Mucosa of stomach (tissue), 1 donor: ENCODE measurements around the gene FIZ1.

Source experiments
- H3K27me3 ChIP-seq: one replicate; pipeline ENCODE4 v1.7.0; 2013; ENCODE audit warnings: mild to moderate bottlenecking, low read length; ENCODE audit not compliant: control insufficient read depth, insufficient read depth
- H3K36me3 ChIP-seq: one replicate; pipeline ENCODE4 v1.7.0; 2013; ENCODE audit warnings: low read length; ENCODE audit not compliant: control insufficient read depth, insufficient read depth
- H3K4me1 ChIP-seq: one replicate; pipeline ENCODE4 v1.7.0; 2013; ENCODE audit warnings: mild to moderate bottlenecking, low read length; ENCODE audit not compliant: control insufficient read depth, insufficient read depth
- H3K4me3 ChIP-seq: one replicate; pipeline ENCODE4 v1.7.0; 2013; ENCODE audit warnings: low read length
- H3K9ac ChIP-seq: one replicate; pipeline ENCODE4 v1.7.0; 2013; ENCODE audit warnings: mild to moderate bottlenecking, low read length, moderate library complexity
- H3K9me3 ChIP-seq: one replicate; pipeline ENCODE4 v1.7.0; 2013; ENCODE audit warnings: mild to moderate bottlenecking, low read length, moderate library complexity; ENCODE audit not compliant: control insufficient read depth
- donor health status: Pancreatic carcinoma.

FIZ1 gene

GRCh38 chr19:55605637-55606470 lies 6.5 kb upstream of the FIZ1 start, which contains the start of gene ZNF865:
TSS of gene ZNF865 (plus strand) at chr19:55605647. CDS start at chr19:55613619, 7,972 bp downstream.
- H3K9ac ChIP-seq: peak within 1 kb of the TSS; percentile 91
- no peaks in the 10 kb centered on the region for H3K27me3 ChIP-seq
- peak within 1 kb of the TSS; percentile 93 for H3K4me3 ChIP-seq
- H3K4me1 ChIP-seq: peaks cover 22% of the 10 kb centered on the region
- H3K9me3 ChIP-seq: no peaks in the 10 kb centered on the region
- H3K36me3 ChIP-seq: no peaks in the 10 kb centered on the region

GRCh38 chr19:55605207-55605636 lies 5.9 kb upstream of the FIZ1 start:
- Histone ChIP-seq H3K9me3 (no peaks in the 10 kb centered on the region), H3K36me3 (no peaks in the 10 kb centered on the region), H3K9ac (peak overlapping the region; percentile 91), H3K4me1 (peaks cover 25% of the 10 kb centered on the region), H3K27me3 (no peaks in the 10 kb centered on the region), H3K4me3 (no peak overlapping the region)

- peaks cover 25% of the 10 kb centered on the region for H3K4me1 ChIP-seq
- no peaks in the 10 kb centered on the region for H3K27me3 ChIP-seq
- H3K36me3 ChIP-seq: no peaks in the 10 kb centered on the region
- H3K4me3 ChIP-seq: no peak overlapping the region
- no peak overlapping the region for H3K9ac ChIP-seq
- H3K9me3 ChIP-seq: no peaks in the 10 kb centered on the region
Observed at GRCh38 chr19:55603581-55604292, 4.4 kb upstream of the FIZ1 start.

- Histone ChIP-seq H3K27me3 (no peaks in the 10 kb centered on the region), H3K9ac (no peak overlapping the region), H3K4me1 (peaks cover 25% of the 10 kb centered on the region), H3K9me3 (no peaks in the 10 kb centered on the region), H3K36me3 (no peaks in the 10 kb centered on the region), H3K4me3 (no peak overlapping the region)
Observed at GRCh38 chr19:55603115-55603514, 3.8 kb upstream of the FIZ1 start.

GRCh38 chr19:55602104-55603001 lies 3.0 kb upstream of the FIZ1 start:
- no peaks in the 10 kb centered on the region for H3K9me3 ChIP-seq
- H3K27me3 ChIP-seq: no peaks in the 10 kb centered on the region
- no peaks in the 10 kb centered on the region for H3K36me3 ChIP-seq
- H3K9ac ChIP-seq: no peak overlapping the region
- H3K4me3 ChIP-seq: no peak overlapping the region
- peaks cover 25% of the 10 kb centered on the region for H3K4me1 ChIP-seq

- H3K9me3 ChIP-seq: no peaks in the 10 kb centered on the region
- H3K36me3 ChIP-seq: no peaks in the 10 kb centered on the region
- peak overlapping the region; percentile 74 for H3K9ac ChIP-seq
- H3K4me1 ChIP-seq: peaks cover 17% of the 10 kb centered on the region
- H3K27me3 ChIP-seq: no peaks in the 10 kb centered on the region
- peak overlapping the region; percentile 40 for H3K4me3 ChIP-seq
Observed at GRCh38 chr19:55601084-55601483, 1.8 kb upstream of the FIZ1 start.

GRCh38 chr19:55600662-55601028 lies 1.3 kb upstream of the FIZ1 start:
- H3K9me3 ChIP-seq: no peaks in the 10 kb centered on the region
- H3K27me3 ChIP-seq: no peaks in the 10 kb centered on the region
- H3K9ac ChIP-seq: peak overlapping the region; percentile 74
- H3K4me3 ChIP-seq: peak overlapping the region; percentile 40
- H3K36me3 ChIP-seq: no peaks in the 10 kb centered on the region
- H3K4me1 ChIP-seq: peaks cover 17% of the 10 kb centered on the region

- H3K36me3 ChIP-seq: no peaks in the 10 kb centered on the region
- peaks cover 17% of the 10 kb centered on the region for H3K4me1 ChIP-seq
- peak within 1 kb of the TSS; percentile 100 for H3K4me3 ChIP-seq
- peak within 1 kb of the TSS; percentile 91 for H3K9ac ChIP-seq
- H3K27me3 ChIP-seq: no peaks in the 10 kb centered on the region
- no peaks in the 10 kb centered on the region for H3K9me3 ChIP-seq
Observed at GRCh38 chr19:55599842-55600661, 735 bp upstream of the FIZ1 start, which contains the start of gene ZNF524. TSS of gene ZNF524 (plus strand) at chr19:55600288. CDS start at chr19:55602113, 1,825 bp downstream.

- H3K4me1 ChIP-seq: peaks cover 16% of the 10 kb centered on the region
- H3K27me3 ChIP-seq: no peaks in the 10 kb centered on the region
- H3K36me3 ChIP-seq: no peaks in the 10 kb centered on the region
- peak overlapping the region; percentile 91 for H3K9ac ChIP-seq
- peak overlapping the region; percentile 100 for H3K4me3 ChIP-seq
- no peaks in the 10 kb centered on the region for H3K9me3 ChIP-seq
Observed at GRCh38 chr19:55598719-55599467, 424 bp downstream of the FIZ1 start.

GRCh38 chr19:55598034-55598433 lies 1.3 kb downstream of the FIZ1 start:
- H3K9ac ChIP-seq: no peak overlapping the region
- no peak overlapping the region for H3K4me3 ChIP-seq
- H3K4me1 ChIP-seq: peaks cover 10% of the 10 kb centered on the region
- no peaks in the 10 kb centered on the region for H3K36me3 ChIP-seq
- no peaks in the 10 kb centered on the region for H3K9me3 ChIP-seq
- no peaks in the 10 kb centered on the region for H3K27me3 ChIP-seq
